Endothelial cell of umbilical vein (primary cell): ENCODE results near the gene RAD51B.

Experiments
- EZH2 ChIP-seq: IDR thresholded peaks from 2 replicates; pipeline ENCODE4 v1.6.1; 2012; ENCODE audit warnings: borderline replicate concordance, low read depth, mild to moderate bottlenecking, moderate library complexity, low read length, inconsistent platforms; ENCODE audit not compliant: severe bottlenecking
- TF ChIP-seq, protein P1 (sequence below), 2 donors: IDR thresholded peaks; 1 replicate in 1 of 2; 2 replicates in 1 of 2; pipeline ENCODE4 v1.5.1; 2011; ENCODE audit warnings: low read length in 2 of 2, mild to moderate bottlenecking in 2 of 2, moderate library complexity in 2 of 2, control low read depth in 1 of 2, inconsistent platforms in 1 of 2, low read depth in 1 of 2; ENCODE audit not compliant: insufficient read depth in 1 of 2; ENCODE audit errors: extremely low read depth in 1 of 2

DNA sequence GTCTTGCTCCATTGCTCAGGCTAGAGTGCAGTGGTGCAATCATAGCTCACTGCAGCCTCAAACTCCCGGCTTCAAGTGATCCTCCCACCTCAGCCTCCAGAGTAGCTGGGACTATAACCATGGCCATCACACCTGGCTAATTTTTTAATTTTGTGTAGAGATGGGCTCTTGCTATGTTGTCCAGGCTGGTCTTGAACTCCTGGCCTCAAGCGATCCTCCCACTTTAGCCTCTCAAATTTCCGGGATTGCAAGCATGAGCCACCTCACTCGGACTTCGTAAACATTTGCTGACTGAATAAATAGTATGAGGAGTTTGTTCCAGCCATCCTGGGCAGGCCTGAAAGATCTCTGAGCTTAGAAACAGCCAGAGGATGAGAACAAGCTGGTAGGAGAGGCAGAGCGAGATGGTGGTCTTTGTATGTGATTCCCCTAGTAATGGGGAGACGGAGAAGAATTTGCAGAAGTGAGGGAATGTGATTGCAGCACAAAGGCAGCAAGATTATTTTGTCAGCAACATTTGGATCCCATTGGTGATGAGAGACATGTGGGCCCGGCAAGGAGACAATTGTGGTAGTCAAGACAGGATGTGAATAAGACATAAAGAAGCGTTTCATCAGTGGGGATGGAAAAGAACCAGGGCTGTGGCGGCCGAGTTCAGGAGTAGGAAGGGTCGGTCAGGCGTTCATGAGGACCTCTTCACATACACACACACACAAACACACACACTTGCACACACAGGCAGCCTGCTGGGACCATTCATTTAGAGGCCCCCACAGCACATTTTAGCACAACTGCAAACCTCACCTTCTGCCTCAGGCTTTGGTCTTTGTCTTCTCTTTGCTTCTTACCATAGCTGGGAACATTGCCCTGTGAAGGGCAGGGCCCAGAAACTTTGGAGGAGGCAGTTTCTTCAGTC is 817.8 kb downstream of the RAD51B start:
- TF ChIP-seq, protein P1, sequence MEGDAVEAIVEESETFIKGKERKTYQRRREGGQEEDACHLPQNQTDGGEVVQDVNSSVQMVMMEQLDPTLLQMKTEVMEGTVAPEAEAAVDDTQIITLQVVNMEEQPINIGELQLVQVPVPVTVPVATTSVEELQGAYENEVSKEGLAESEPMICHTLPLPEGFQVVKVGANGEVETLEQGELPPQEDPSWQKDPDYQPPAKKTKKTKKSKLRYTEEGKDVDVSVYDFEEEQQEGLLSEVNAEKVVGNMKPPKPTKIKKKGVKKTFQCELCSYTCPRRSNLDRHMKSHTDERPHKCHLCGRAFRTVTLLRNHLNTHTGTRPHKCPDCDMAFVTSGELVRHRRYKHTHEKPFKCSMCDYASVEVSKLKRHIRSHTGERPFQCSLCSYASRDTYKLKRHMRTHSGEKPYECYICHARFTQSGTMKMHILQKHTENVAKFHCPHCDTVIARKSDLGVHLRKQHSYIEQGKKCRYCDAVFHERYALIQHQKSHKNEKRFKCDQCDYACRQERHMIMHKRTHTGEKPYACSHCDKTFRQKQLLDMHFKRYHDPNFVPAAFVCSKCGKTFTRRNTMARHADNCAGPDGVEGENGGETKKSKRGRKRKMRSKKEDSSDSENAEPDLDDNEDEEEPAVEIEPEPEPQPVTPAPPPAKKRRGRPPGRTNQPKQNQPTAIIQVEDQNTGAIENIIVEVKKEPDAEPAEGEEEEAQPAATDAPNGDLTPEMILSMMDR (IDR thresholded peaks at IDR 0.05; ENCODE audit: extremely low read depth in 1 of 2, insufficient read depth in 1 of 2, low read depth in 1 of 2, low read length in 2 of 2), result no peak
- TF ChIP-seq EZH2, result no peak
